Esophagus squamous epithelium (tissue), 4 donors: Measurements from ENCODE around the gene SLC10A7.

ENCODE experiments used
- POLR2A ChIP-seq, 4 donors: fragments of 450-650 bp; IDR thresholded peaks; one replicate each; pipeline ENCODE4 v1.6.1; 2017; ENCODE audit warnings: antibody characterized with exemption in 4 of 4, mild to moderate bottlenecking in 4 of 4, moderate library complexity in 3 of 4
- TF ChIP-seq, protein P1 (sequence below), 6 experiments: fragments of 450-650 bp in 4 of 6; fragments of 200-600 bp in 2 of 6; sonication (generic) in 2 of 6; IDR thresholded peaks; one replicate each; pipeline ENCODE4 v1.5.1; 2016 to 2019; ENCODE audit warnings: antibody characterized with exemption in 6 of 6, mild to moderate bottlenecking in 4 of 6, moderate library complexity in 4 of 6

DNA sequence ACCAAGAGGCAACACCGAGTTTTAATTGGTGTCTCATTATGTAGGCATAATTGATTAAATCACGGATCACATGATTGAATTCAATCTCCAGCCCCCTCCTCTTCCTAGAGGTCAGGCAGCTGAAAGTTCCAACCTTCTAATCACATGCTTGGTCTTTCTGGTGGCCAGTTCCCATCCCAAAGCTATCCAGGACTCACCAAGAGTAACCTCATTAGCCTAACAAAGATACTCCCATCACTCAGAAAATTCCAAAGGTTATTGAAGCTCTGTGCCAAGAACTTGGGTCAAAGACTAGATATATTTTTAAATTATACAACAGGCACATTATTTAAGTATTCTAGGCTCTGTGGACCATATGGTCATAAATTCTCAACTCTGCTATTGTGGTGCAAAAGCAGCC is 65.1 kb downstream of the SLC10A7 start:
- TF ChIP-seq, protein P1, sequence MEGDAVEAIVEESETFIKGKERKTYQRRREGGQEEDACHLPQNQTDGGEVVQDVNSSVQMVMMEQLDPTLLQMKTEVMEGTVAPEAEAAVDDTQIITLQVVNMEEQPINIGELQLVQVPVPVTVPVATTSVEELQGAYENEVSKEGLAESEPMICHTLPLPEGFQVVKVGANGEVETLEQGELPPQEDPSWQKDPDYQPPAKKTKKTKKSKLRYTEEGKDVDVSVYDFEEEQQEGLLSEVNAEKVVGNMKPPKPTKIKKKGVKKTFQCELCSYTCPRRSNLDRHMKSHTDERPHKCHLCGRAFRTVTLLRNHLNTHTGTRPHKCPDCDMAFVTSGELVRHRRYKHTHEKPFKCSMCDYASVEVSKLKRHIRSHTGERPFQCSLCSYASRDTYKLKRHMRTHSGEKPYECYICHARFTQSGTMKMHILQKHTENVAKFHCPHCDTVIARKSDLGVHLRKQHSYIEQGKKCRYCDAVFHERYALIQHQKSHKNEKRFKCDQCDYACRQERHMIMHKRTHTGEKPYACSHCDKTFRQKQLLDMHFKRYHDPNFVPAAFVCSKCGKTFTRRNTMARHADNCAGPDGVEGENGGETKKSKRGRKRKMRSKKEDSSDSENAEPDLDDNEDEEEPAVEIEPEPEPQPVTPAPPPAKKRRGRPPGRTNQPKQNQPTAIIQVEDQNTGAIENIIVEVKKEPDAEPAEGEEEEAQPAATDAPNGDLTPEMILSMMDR (IDR thresholded peaks at IDR 0.05) = no peak
- no peak for TF ChIP-seq POLR2A (IDR thresholded peaks at IDR 0.05)
